Measurements from ENCODE around the gene OXLD1. TPM values are rescaled to one million over a fixed set of nuclear protein-coding genes. Genes with fewer than 3 reads are reported as not detected.

Gene OXLD1
- 16.5 and 35.1 TPM in 2 replicates for total RNA-seq

- DNase-seq (ENCODE audit: extremely low read depth, low read depth, low spot score) = peak; percentile 66
These were observed at the start of gene OXLD1, which contains the start of gene CCDC137 for GRCh38 chr17:81666342-81667191. Gene OXLD1, minus strand, starts transcription at chr17:81666605. Its CDS starts 28 bp downstream, at chr17:81666577. Gene CCDC137, plus strand, starts transcription at chr17:81666737. Its CDS starts 30 bp downstream, at chr17:81666767.

GRCh38 chr17:81715107-81715871 lies 48.9 kb upstream of the OXLD1 start:
- DNase-seq (ENCODE audit: extremely low read depth, low read depth, low spot score) = no peak

- no peak for DNase-seq (ENCODE audit: extremely low read depth, low read depth, low spot score)
These were observed 48.2 kb upstream of the OXLD1 start for GRCh38 chr17:81714412-81715106.

- DNase-seq (ENCODE audit: extremely low read depth, low read depth, low spot score) = no peak
These were observed 47.4 kb upstream of the OXLD1 start for GRCh38 chr17:81713556-81714411.

GRCh38 chr17:81713004-81713555 lies 46.7 kb upstream of the OXLD1 start:
- no peak for DNase-seq (ENCODE audit: extremely low read depth, low read depth, low spot score)

- no peak for DNase-seq (ENCODE audit: extremely low read depth, low read depth, low spot score)
These were observed 46.1 kb upstream of the OXLD1 start for GRCh38 chr17:81712468-81713003.

GRCh38 chr17:81711814-81712467 lies 45.5 kb upstream of the OXLD1 start, which contains the start of gene SLC25A10:
Gene SLC25A10, plus strand, starts transcription at chr17:81712284. Its CDS starts 143 bp downstream, at chr17:81712427.
- no peak for DNase-seq (ENCODE audit: extremely low read depth, low read depth, low spot score)

GRCh38 chr17:81710514-81711308 lies 44.3 kb upstream of the OXLD1 start:
- no peak for DNase-seq (ENCODE audit: extremely low read depth, low read depth, low spot score)

- DNase-seq (ENCODE audit: extremely low read depth, low read depth, low spot score) = no peak
These were observed 42.4 kb upstream of the OXLD1 start for GRCh38 chr17:81708739-81709185.

- DNase-seq (ENCODE audit: extremely low read depth, low read depth, low spot score) = no peak
These were observed 41.6 kb upstream of the OXLD1 start for GRCh38 chr17:81707725-81708646.

GRCh38 chr17:81706757-81707624 lies 40.6 kb upstream of the OXLD1 start:
- DNase-seq (ENCODE audit: extremely low read depth, low read depth, low spot score) = no peak

- no peak for DNase-seq (ENCODE audit: extremely low read depth, low read depth, low spot score)
These were observed 39.8 kb upstream of the OXLD1 start for GRCh38 chr17:81706232-81706611.

GRCh38 chr17:81705518-81706231 lies 39.3 kb upstream of the OXLD1 start:
- no peak for DNase-seq (ENCODE audit: extremely low read depth, low read depth, low spot score)

- no peak for DNase-seq (ENCODE audit: extremely low read depth, low read depth, low spot score)
These were observed 37.6 kb upstream of the OXLD1 start for GRCh38 chr17:81703747-81704654.
